ENCODE data around the gene CPEB3. TPM values are rescaled to one million over a fixed set of nuclear protein-coding genes. Genes with fewer than 3 reads are reported as not detected.
A peak's percentile ranks its signal among the peaks of the same experiment; 100 is the strongest.

CPEB3 gene
- total RNA-seq, 8 experiments from 2014 or later = 1.2 to 11.8 (median 7.7) TPM

GRCh38 chr10:92244796-92245195 lies 46.1 kb downstream of the CPEB3 start:
- no peak overlapping the region for H3K27ac ChIP-seq
- 89 to 100% (median 100%) methylated on average over 1 to 3 of the region's 3 CpGs; no CpG with 5 or more reads in 1 of the 10 experiments for WGBS, 10 experiments
- peaks cover 0 to 2% of the 10 kb centered on the region in 2 donors for H3K4me1 ChIP-seq (replicated peaks in 1 of 2)

GRCh38 chr10:92242910-92243671 lies 47.8 kb downstream of the CPEB3 start:
- in situ Hi-C loops (cut with MboI; ENCODE audit: low pct_unique_long_range_greater_than_20kb in 2 of 9, low sequenced_read_pairs in 9 of 9, unreplicated experiment in 9 of 9) = no loop called here
- 0 to 63% (median 6%) methylated on average over 1 to 8 of the region's 8 CpGs for WGBS, 10 experiments
- Histone ChIP-seq H3K27ac (peak overlapping the region; percentile 39 to 69), H3K4me3 (peak overlapping the region; percentile 45 to 63 (median 59)), H3K4me1 (replicated peaks in 1 of 2) (peaks cover 0 to 5% of the 10 kb centered on the region in 2 donors)
- ATAC-seq (replicated peaks in 6 of 8) = peak in 7 of 8 experiments; percentile 44 to 68 (median 52)

More at GRCh38 chr10:92244796-92245195, 46.1 kb downstream of the CPEB3 start:
- H3K4me3 ChIP-seq = no peak overlapping the region
- in situ Hi-C loops (cut with MboI; ENCODE audit: low pct_unique_long_range_greater_than_20kb in 2 of 9, low sequenced_read_pairs in 9 of 9, unreplicated experiment in 9 of 9) = no loop called here
- no peak for ATAC-seq (replicated peaks in 6 of 8)

GRCh38 chr10:92242380-92242779 lies 48.5 kb downstream of the CPEB3 start:
- ATAC-seq (replicated peaks in 6 of 8) = no peak
- peaks cover 0 to 12% of the 10 kb centered on the region in 2 donors for H3K4me1 ChIP-seq (replicated peaks in 1 of 2)
- WGBS, 10 experiments = 20 to 83% (median 49%) methylated on average over 1 to 2 of the region's 2 CpGs; no CpG with 5 or more reads in 2 of the 10 experiments
- peak overlapping the region; percentile 45 to 63 (median 59) for H3K4me3 ChIP-seq
- in situ Hi-C loops (cut with MboI; ENCODE audit: low pct_unique_long_range_greater_than_20kb in 2 of 9, low sequenced_read_pairs in 9 of 9, unreplicated experiment in 9 of 9) = no loop called here
- no peak overlapping the region for H3K27ac ChIP-seq

GRCh38 chr10:92241501-92241900 lies 49.4 kb downstream of the CPEB3 start:
- 0 to 100% (median 33%) methylated on average over 1 of the region's 1 CpG; no CpG with 5 or more reads in 2 of the 10 experiments for WGBS, 10 experiments
- H3K4me3 ChIP-seq = peak overlapping the region; percentile 45 to 63 (median 59)
- peak overlapping the region in 1 of 2 donors; percentile 87 for H3K27ac ChIP-seq
- H3K4me1 ChIP-seq (replicated peaks in 1 of 2) = peaks cover 0 to 20% of the 10 kb centered on the region in 2 donors
- no peak for ATAC-seq (replicated peaks in 6 of 8)
- in situ Hi-C loops (cut with MboI; ENCODE audit: low pct_unique_long_range_greater_than_20kb in 2 of 9, low sequenced_read_pairs in 9 of 9, unreplicated experiment in 9 of 9) = no loop called here

- WGBS, 10 experiments = 0 to 57% (median 5%) methylated on average over 1 to 8 of the region's 9 CpGs; no CpG with 5 or more reads in 1 of the 10 experiments
- peak; percentile 3 to 41 (median 24) for ATAC-seq (replicated peaks in 6 of 8)
- Histone ChIP-seq H3K4me1 (replicated peaks in 1 of 2) (peaks cover 0 to 22% of the 10 kb centered on the region in 2 donors), H3K4me3 (peak overlapping the region; percentile 45 to 63 (median 59)), H3K27ac (peak overlapping the region; percentile 59 to 87)
- in situ Hi-C loops (cut with MboI; ENCODE audit: low pct_unique_long_range_greater_than_20kb in 2 of 9, low sequenced_read_pairs in 9 of 9, unreplicated experiment in 9 of 9) = no loop called here
Observed at GRCh38 chr10:92241158-92241500, 49.7 kb downstream of the CPEB3 start.

- ATAC-seq (replicated peaks in 6 of 8) = peak; percentile 51 to 68 (median 60)
- H3K27ac ChIP-seq = peak overlapping the region; percentile 59 to 87
- peaks cover 0 to 28% of the 10 kb centered on the region in 2 donors for H3K4me1 ChIP-seq (replicated peaks in 1 of 2)
- H3K4me3 ChIP-seq = peak overlapping the region; percentile 45 to 63 (median 59)
- in situ Hi-C loops (cut with MboI; ENCODE audit: low pct_unique_long_range_greater_than_20kb in 2 of 9, low sequenced_read_pairs in 9 of 9, unreplicated experiment in 9 of 9) = no loop called here
- 0 to 3% (median 0%) methylated on average over 5 to 20 of the region's 28 CpGs for WGBS, 10 experiments
Observed at GRCh38 chr10:92240289-92241157, 50.4 kb downstream of the CPEB3 start.

GRCh38 chr10:92239600-92240288 lies 51.1 kb downstream of the CPEB3 start:
- 0% methylated on average over 7 to 13 of the region's 69 CpGs; no CpG with 5 or more reads in 7 of the 10 experiments for WGBS, 10 experiments

GRCh38 chr10:92239151-92239599 lies 51.7 kb downstream of the CPEB3 start:
- Histone ChIP-seq H3K27ac (peak overlapping the region; percentile 59 to 87), H3K4me3 (peak overlapping the region; percentile 45 to 63 (median 59)), H3K4me1 (replicated peaks in 1 of 2) (peaks cover 0 to 29% of the 10 kb centered on the region in 2 donors)
- in situ Hi-C loops (cut with MboI; ENCODE audit: low pct_unique_long_range_greater_than_20kb in 2 of 9, low sequenced_read_pairs in 9 of 9, unreplicated experiment in 9 of 9) = no loop called here
- peak in 6 of 8 experiments; percentile 1 to 32 (median 12) for ATAC-seq (replicated peaks in 6 of 8)
- WGBS, 10 experiments = 0 to 40% (median 11%) methylated on average over 1 to 12 of the region's 27 CpGs; no CpG with 5 or more reads in 4 of the 10 experiments

More at GRCh38 chr10:92239600-92240288, 51.1 kb downstream of the CPEB3 start:
- H3K27ac ChIP-seq = peak overlapping the region; percentile 59 to 87
- in situ Hi-C loops (cut with MboI; ENCODE audit: low pct_unique_long_range_greater_than_20kb in 2 of 9, low sequenced_read_pairs in 9 of 9, unreplicated experiment in 9 of 9) = no loop called here
- ATAC-seq (replicated peaks in 6 of 8) = peak; percentile 8 to 63 (median 55)
- peaks cover 0 to 29% of the 10 kb centered on the region in 2 donors for H3K4me1 ChIP-seq (replicated peaks in 1 of 2)
- peak overlapping the region; percentile 45 to 63 (median 59) for H3K4me3 ChIP-seq

- H3K4me3 ChIP-seq = peak overlapping the region; percentile 45 to 63 (median 59)
- H3K27ac ChIP-seq = no peak overlapping the region
- H3K4me1 ChIP-seq (replicated peaks in 1 of 2) = peaks cover 0 to 29% of the 10 kb centered on the region in 2 donors
- in situ Hi-C loops (cut with MboI; ENCODE audit: low pct_unique_long_range_greater_than_20kb in 2 of 9, low sequenced_read_pairs in 9 of 9, unreplicated experiment in 9 of 9) = no loop called here
- WGBS, 10 experiments = 7 to 80% (median 45%) methylated on average over 1 to 7 of the region's 8 CpGs
- peak in 4 of 8 experiments; percentile 6 to 43 (median 30) for ATAC-seq (replicated peaks in 6 of 8)
Observed at GRCh38 chr10:92238586-92239098, 52.2 kb downstream of the CPEB3 start.

GRCh38 chr10:92238054-92238585 lies 52.8 kb downstream of the CPEB3 start:
- Histone ChIP-seq H3K4me1 (replicated peaks in 1 of 2) (peaks cover 0 to 27% of the 10 kb centered on the region in 2 donors), H3K27ac (no peak overlapping the region), H3K4me3 (peak overlapping the region; percentile 45 to 63 (median 59))
- in situ Hi-C loops (cut with MboI; ENCODE audit: low pct_unique_long_range_greater_than_20kb in 2 of 9, low sequenced_read_pairs in 9 of 9, unreplicated experiment in 9 of 9) = no loop called here
- 80 to 100% (median 98%) methylated on average over 1 to 3 of the region's 3 CpGs; no CpG with 5 or more reads in 4 of the 10 experiments for WGBS, 10 experiments
- ATAC-seq (replicated peaks in 6 of 8) = no peak

- Histone ChIP-seq H3K27ac (no peak overlapping the region), H3K4me3 (no peak overlapping the region), H3K4me1 (replicated peaks in 1 of 2) (peaks cover 0 to 7% of the 10 kb centered on the region in 2 donors)
- no peak for ATAC-seq (replicated peaks in 6 of 8)
- WGBS, 10 experiments = 63 to 100% (median 78%) methylated on average over 1 of the region's 1 CpG; no CpG with 5 or more reads in 5 of the 10 experiments
- in situ Hi-C loops (cut with MboI; ENCODE audit: low pct_unique_long_range_greater_than_20kb in 2 of 9, low sequenced_read_pairs in 9 of 9, unreplicated experiment in 9 of 9) = no loop called here
Observed at GRCh38 chr10:92231196-92231595, 59.7 kb downstream of the CPEB3 start.
